GM12878 (cell line): ENCODE measurements around the gene TTLL13. TPM values are rescaled to one million over a fixed set of nuclear protein-coding genes. Genes with fewer than 3 reads are reported as not detected.

Experiments used
- ATAC-seq: fragments of 200-7000 bp; cut with Tn5 transposase; 3 replicates; pipeline ENCODE4 v1.9.1; 2020; ENCODE audit warnings: mild to moderate bottlenecking, moderate library complexity
- BruUV-seq: library from RNA; stranded (reverse); fragments of 400-500 nt; replicated peaks from 2 replicates; lab custom pipeline; 2021; lab: Mats Ljungman, UMichigan
- CTCF ChIA-PET: fragments of 300-600 bp; sonication (Branson Sonifier 250); formaldehyde crosslinking; extraction: SDS; loops from one replicate; lab custom pipeline; 2021; ENCODE audit warnings: inconsistent platforms; lab: Yijun Ruan, JAX
- POLR2A ChIA-PET: fragments of 350-600 bp; formaldehyde crosslinking; extraction: SDS; loops from one replicate; lab custom pipeline; 2021; ENCODE audit warnings: inconsistent platforms; lab: Charles Lee
- RAD21 ChIA-PET: fragments of 300-600 bp; sonication (Branson Sonifier 250); formaldehyde crosslinking; loops from one replicate; lab custom pipeline; 2023; ENCODE audit warnings: antibody characterized with exemption; ENCODE audit not compliant: unreplicated experiment; lab: Charles Lee
- SMC1A ChIA-PET: fragments of 300-600 bp; sonication (Branson Sonifier 250); formaldehyde crosslinking; loops from one replicate; lab custom pipeline; 2023; ENCODE audit not compliant: unreplicated experiment, uncharacterized antibody; lab: Charles Lee
- DNase-seq: peaks from one replicate; pipeline ENCODE4 v3.0.0-alpha.2; 2011; ENCODE audit warnings: low read depth, low spot score
- FAIRE-seq: peaks from 3 replicates; lab custom pipeline; 2011; peaks lifted over from hg19 to GRCh38; lab: Jason Lieb, UNC
- H2AFZ ChIP-seq: 2 replicates; pipeline ENCODE4 v1.6.0; 2011; ENCODE audit warnings: low read depth, low read length, control low read depth; ENCODE audit not compliant: control insufficient read depth
- H3K27ac ChIP-seq: 2 replicates; pipeline ENCODE4 v1.5.1; 2011; ENCODE audit warnings: control low read depth; ENCODE audit not compliant: control insufficient read depth, insufficient read depth
- H3K27me3 ChIP-seq, 2 experiments: replicated peaks in 1 of 2; 2 replicates each; pipeline versions ENCODE4 v1.6.0 to v1.6.1; 2011; ENCODE audit warnings: low read length in 1 of 2; ENCODE audit not compliant: control insufficient read depth in 2 of 2, insufficient read depth in 2 of 2
- H3K36me3 ChIP-seq, 2 experiments: 2 replicates each; pipeline ENCODE4 v1.5.1; 2011; ENCODE audit warnings: low read length in 1 of 2; ENCODE audit not compliant: control insufficient read depth in 2 of 2, insufficient read depth in 2 of 2
- H3K4me1 ChIP-seq: 2 replicates; pipeline ENCODE4 v1.6.1; 2011; ENCODE audit warnings: mild to moderate bottlenecking, low read length, moderate library complexity, mixed read lengths; ENCODE audit not compliant: control insufficient read depth, insufficient read depth
- H3K4me2 ChIP-seq: 2 replicates; pipeline ENCODE4 v1.6.0; 2011; ENCODE audit warnings: control low read depth; ENCODE audit not compliant: control insufficient read depth, insufficient read depth
- H3K4me3 ChIP-seq: fragments of 200-600 bp; sonication (generic); 2 replicates; pipeline ENCODE4 v1.5.1; 2016
- H3K79me2 ChIP-seq: 2 replicates; pipeline ENCODE4 v1.6.0; 2011; ENCODE audit warnings: low read length; ENCODE audit not compliant: control insufficient read depth, insufficient read depth
- H3K9ac ChIP-seq: 2 replicates; pipeline ENCODE4 v1.8.0; 2011; ENCODE audit warnings: low read length, control low read depth, mixed read lengths; ENCODE audit not compliant: control insufficient read depth, insufficient read depth
- H3K9me3 ChIP-seq: replicated peaks from 3 replicates; pipeline ENCODE4 v1.5.1; 2011; ENCODE audit warnings: mild to moderate bottlenecking, low read length; ENCODE audit not compliant: control insufficient read depth, insufficient read depth
- H4K20me1 ChIP-seq: 2 replicates; pipeline ENCODE4 v1.6.0; 2011; ENCODE audit not compliant: control insufficient read depth, insufficient read depth
- BCLAF1 ChIP-seq: fragments of 450-650 bp; IDR thresholded peaks from 2 replicates; pipeline ENCODE4 v1.6.1; 2017; ENCODE audit warnings: antibody characterized with exemption, mild to moderate bottlenecking, moderate library complexity
- CHD1 ChIP-seq: IDR thresholded peaks from 2 replicates; pipeline ENCODE4 v1.6.1; 2012; ENCODE audit warnings: low read depth, low read length, improper control_type of control experiment
- CREM ChIP-seq: IDR thresholded peaks from 2 replicates; pipeline ENCODE4 v1.6.1; 2014; ENCODE audit warnings: antibody characterized with exemption, low read depth
- EZH2 ChIP-seq: IDR thresholded peaks from 2 replicates; pipeline ENCODE4 v1.6.1; 2012; ENCODE audit warnings: low read depth, mild to moderate bottlenecking, control low read depth, inconsistent platforms, low read length, borderline replicate concordance; ENCODE audit not compliant: control insufficient read depth
- IKZF1 ChIP-seq: fragments of 450-650 bp; conservative IDR thresholded peaks from 2 replicates; pipeline ENCODE4 v1.6.1; 2017; ENCODE audit warnings: antibody characterized with exemption, mild to moderate bottlenecking
- IKZF2 ChIP-seq, 2 experiments: fragments of 450-650 bp; IDR thresholded peaks; 2 replicates each; pipeline ENCODE4 v1.6.1; 2017; ENCODE audit warnings: mild to moderate bottlenecking in 2 of 2, moderate library complexity in 2 of 2
- KDM1A ChIP-seq: fragments of 200-600 bp; sonication (generic); IDR thresholded peaks from 2 replicates; pipeline ENCODE4 v1.6.1; 2016; ENCODE audit warnings: borderline replicate concordance
- MLLT1 ChIP-seq: fragments of 450-650 bp; IDR thresholded peaks from 2 replicates; pipeline ENCODE4 v1.6.1; 2016; ENCODE audit warnings: mild to moderate bottlenecking
- MTA3 ChIP-seq: IDR thresholded peaks from 2 replicates; pipeline ENCODE4 v1.6.1; 2012; ENCODE audit warnings: low read length, inconsistent platforms, borderline replicate concordance
- SPI1 ChIP-seq: IDR thresholded peaks from 2 replicates; pipeline ENCODE4 v1.6.1; 2011; ENCODE audit warnings: low read depth, mild to moderate bottlenecking, low read length, moderate library complexity, borderline replicate concordance; ENCODE audit not compliant: insufficient read depth
- STAT3 ChIP-seq: IDR thresholded peaks from 2 replicates; pipeline ENCODE4 v1.6.1; 2011; ENCODE audit warnings: low read depth, low read length, improper control_type of control experiment
- YBX1 ChIP-seq: fragments of 450-650 bp; IDR thresholded peaks from 2 replicates; pipeline ENCODE4 v1.6.1; 2016; ENCODE audit warnings: antibody characterized with exemption
- YY1 ChIP-seq: IDR thresholded peaks from 2 replicates; pipeline ENCODE4 v1.6.1; 2011; ENCODE audit warnings: low read depth, mild to moderate bottlenecking, low read length
- ZSCAN29 ChIP-seq: fragments of 450-650 bp; IDR thresholded peaks from 2 replicates; pipeline ENCODE4 v1.6.1; 2017; ENCODE audit warnings: mild to moderate bottlenecking, moderate library complexity
- WGBS: methylation state at CpG from one replicate; pipeline ENCODE4 v1.1.6; 2016; ENCODE audit warnings: low lambda C conversion rate; ENCODE audit not compliant: insufficient replicate concordance, insufficient coverage; ENCODE audit errors: missing lambda C conversion rate; 5-methylcytosine and 5-hydroxymethylcytosine counted together
- in situ Hi-C: fragments of 300-500 bp; cut with MboI; formaldehyde crosslinking; loops from 9 replicates; pipeline ENCODE4 v1.14.3; 2018; ENCODE audit warnings: mixed read lengths
- intact Hi-C: fragments of 100-400 bp; cut with micrococcal nuclease; formaldehyde crosslinking; loops from one replicate; pipeline ENCODE4 v1.14.2; 2022; ENCODE audit not compliant: unreplicated experiment
- polyA plus RNA-seq, 11 experiments: library from polyadenylated mRNA; depleted of rRNA in 4 of 11; unstranded in 6 of 11; stranded (reverse) in 5 of 11; fragments of >200 nt; fragmentation: Nextera tagmentation in 4 of 11; fragmentation: Illumina TruSeq in 1 of 11; extraction: Ambion mirVana in 4 of 11; extraction: Trizol in 1 of 11; gene quantifications; 1 replicate in 1 of 11; 2 replicates in 10 of 11; pipeline versions ENCODE4 v1.2.1 to v1.2.3, GENCODE V29; 2011 to 2016; ENCODE audit warnings: inconsistent platforms in 2 of 11, missing spikeins in 2 of 11, low read depth in 1 of 11
- total RNA-seq, 4 experiments: library from RNA; depleted of rRNA in 3 of 4; stranded (reverse); fragments of >200 nt in 3 of 4; fragmentation: Illumina TruSeq in 1 of 4; extraction: Trizol in 1 of 4; gene quantifications; 2 replicates each; pipeline versions ENCODE4 v1.2.1 to v1.2.3, GENCODE V29; 2013 to 2021
- TF ChIP-seq, protein P1 (sequence below): fragments of 450-650 bp; formaldehyde crosslinking; IDR thresholded peaks from 2 replicates; pipeline ENCODE4 v1.4.0; 2022; ENCODE audit warnings: mild to moderate bottlenecking, moderate library complexity

TTLL13 gene
- total and polyA plus RNA-seq, 10 of the 15 experiments (the other 5 are each of a cell fraction or from before 2014, with no cell fraction given), result 0.03 to 0.32 (median 0.13) TPM; not detected in 1

GRCh38 chr15:90266061-90266431, 16.7 kb downstream of the TTLL13 start:
- Histone ChIP-seq H3K27ac (peak overlapping the region; percentile 87), H3K9me3 (no peaks in the 10 kb centered on the region), H3K4me1 (peaks cover 13% of the 10 kb centered on the region), H3K79me2 (peaks cover 43% of the 10 kb centered on the region), H3K9ac (peak overlapping the region; percentile 82), H2AFZ (peak overlapping the region; percentile 95), H3K36me3 (peaks cover 0 to 2% of the 10 kb centered on the region in 2 experiments; a peak in 2 of 4 replicates)
- ChIA-PET POLR2A (interaction anchor here (0.6 to 1.2 kb wide), 6 partner anchors 32 to 104 kb away, joined by 3 to 16 read pairs (median 4); partner anchors contain the start of genes CIB1 and GDPGP1), RAD21 (interaction anchor here (0.7 to 4.0 kb wide), 4 partner anchors 20 to 109 kb away, joined by 3 to 47 read pairs (median 4); partner anchors contain the start of genes CIB1 and GDPGP1)
- BruUV-seq, result no TSS peak
- in situ Hi-C loops (no loop called here), intact Hi-C loops (no loop called here)
- no peak for DNase-seq
- TF ChIP-seq CREM (0 out of 2 replicates have a peak, but pooled peaks have one; percentile 3), EZH2 (no peak), STAT3 (no peak), IKZF2 (IDR thresholded peaks at IDR 0.05) (no peak), ZSCAN29 (peak; percentile 80; the same call in 1 of the 2 replicates), CHD1 (no peak; the same call in 1 of the 2 replicates), MTA3 (0 out of 2 replicates have a peak, but pooled peaks have one; percentile 15), SPI1 (no peak), YBX1 (no peak), KDM1A (no peak), BCLAF1 (no peak), MLLT1 (no peak), YY1 (peak; percentile 49; the same call in 1 of the 2 replicates), IKZF1 (no peak)
- TF ChIP-seq, protein P1, sequence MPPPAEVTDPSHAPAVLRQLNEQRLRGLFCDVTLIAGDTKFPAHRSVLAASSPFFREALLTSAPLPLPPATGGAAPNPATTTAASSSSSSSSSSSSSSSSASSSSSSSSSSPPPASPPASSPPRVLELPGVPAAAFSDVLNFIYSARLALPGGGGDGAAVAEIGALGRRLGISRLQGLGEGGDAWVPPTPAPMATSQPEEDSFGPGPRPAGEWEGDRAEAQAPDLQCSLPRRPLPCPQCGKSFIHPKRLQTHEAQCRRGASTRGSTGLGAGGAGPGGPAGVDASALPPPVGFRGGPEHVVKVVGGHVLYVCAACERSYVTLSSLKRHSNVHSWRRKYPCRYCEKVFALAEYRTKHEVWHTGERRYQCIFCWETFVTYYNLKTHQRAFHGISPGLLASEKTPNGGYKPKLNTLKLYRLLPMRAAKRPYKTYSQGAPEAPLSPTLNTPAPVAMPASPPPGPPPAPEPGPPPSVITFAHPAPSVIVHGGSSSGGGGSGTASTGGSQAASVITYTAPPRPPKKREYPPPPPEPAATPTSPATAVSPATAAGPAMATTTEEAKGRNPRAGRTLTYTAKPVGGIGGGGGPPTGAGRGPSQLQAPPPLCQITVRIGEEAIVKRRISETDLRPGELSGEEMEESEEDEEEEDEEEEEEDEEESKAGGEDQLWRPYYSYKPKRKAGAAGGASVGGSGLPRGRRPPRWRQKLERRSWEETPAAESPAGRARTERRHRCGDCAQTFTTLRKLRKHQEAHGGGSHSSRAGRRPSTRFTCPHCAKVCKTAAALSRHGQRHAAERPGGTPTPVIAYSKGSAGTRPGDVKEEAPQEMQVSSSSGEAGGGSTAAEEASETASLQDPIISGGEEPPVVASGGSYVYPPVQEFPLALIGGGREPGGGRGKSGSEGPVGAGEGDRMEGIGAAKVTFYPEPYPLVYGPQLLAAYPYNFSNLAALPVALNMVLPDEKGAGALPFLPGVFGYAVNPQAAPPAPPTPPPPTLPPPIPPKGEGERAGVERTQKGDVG (CRISPR knock-in tag), result no peak
- TF ChIP-seq, all 136 proteins: peak for 4
- ATAC-seq (peak; percentile 22), FAIRE-seq (no peak)
- CTCF ChIA-PET, result interaction anchor here (0.7 to 1.0 kb wide), 4 partner anchors 21 to 665 kb away, joined by 3 to 8 read pairs (median 3); partner anchors contain the start of genes CIB1 and GDPGP1
- Histone ChIP-seq H3K4me3 (peak overlapping the region; percentile 82), H3K27me3 (no peaks in the 10 kb centered on the region), H3K4me2 (peak overlapping the region; percentile 77), H4K20me1 (no peaks in the 10 kb centered on the region)
- SMC1A ChIA-PET, result interaction anchor here (0.6 to 1.1 kb wide), 3 partner anchors 30 to 115 kb away, joined by 3 read pairs; no protein-coding TSS in a partner anchor
- 2% methylated on average over 16 of the region's 16 CpGs for WGBS
